ENCODE measurements around the gene RDH11.
"Not testable (repeated sequence)": the region's sequence is repeated elsewhere in the genome, so short reads cannot be mapped to it uniquely, and the experiment has no call there.

RDH11 gene

GRCh38 chr14:67705211-67705610, 9.6 kb upstream of the RDH11 start:
- no peak overlapping the region for H3K27ac ChIP-seq (ENCODE audit: low read depth, low read length)
- H3K27me3 ChIP-seq (ENCODE audit: low read length), result no peaks in the 10 kb centered on the region
- H3K4me2 ChIP-seq (ENCODE audit: low read depth, low read length, poor library complexity, severe bottlenecking), result no peak overlapping the region
- H3K4me3 ChIP-seq (ENCODE audit: insufficient read depth, low read length, poor library complexity, severe bottlenecking), result no peak overlapping the region
- H3K9ac ChIP-seq (ENCODE audit: low read length), result no peak overlapping the region
- H3F3A ChIP-seq (ENCODE audit: insufficient read depth), result no peaks in the 10 kb centered on the region
- H3K79me2 ChIP-seq (ENCODE audit: insufficient read depth, low read length), result no peaks in the 10 kb centered on the region
- peaks cover 18% of the 10 kb centered on the region; the same call in 1 of the 2 replicates for H3K9me3 ChIP-seq (ENCODE audit: insufficient read depth, low read length)
- H3K36me3 ChIP-seq (ENCODE audit: low read length), result no peaks in the 10 kb centered on the region; the same call in 1 of the 2 replicates
- H4K20me1 ChIP-seq (ENCODE audit: low read depth, low read length), result no peaks in the 10 kb centered on the region
- no peak overlapping the region for H2AFZ ChIP-seq (ENCODE audit: low read depth, low read length, severe bottlenecking)
- H3K9me2 ChIP-seq (replicated peaks; ENCODE audit: insufficient read depth, low read length), result no peaks in the 10 kb centered on the region
- TF ChIP-seq CTCF (IDR thresholded peaks at IDR 0.05; ENCODE audit: insufficient read depth, low read length, poor library complexity, severe bottlenecking) (no peak), EZH2phosphoT487 (conservative IDR thresholded peaks at IDR 0.05; ENCODE audit: low read length) (no peak)

GRCh38 chr14:67704484-67705089, 9.0 kb upstream of the RDH11 start:
- Histone ChIP-seq H3K9ac (ENCODE audit: low read length) (no peak overlapping the region), H3K36me3 (ENCODE audit: low read length) (no peaks in the 10 kb centered on the region), H3K9me3 (ENCODE audit: insufficient read depth, low read length) (peaks cover 12% of the 10 kb centered on the region; the same call in 1 of the 2 replicates), H2AFZ (ENCODE audit: low read depth, low read length, severe bottlenecking) (no peak overlapping the region), H4K20me1 (ENCODE audit: low read depth, low read length) (no peaks in the 10 kb centered on the region), H3K79me2 (ENCODE audit: insufficient read depth, low read length) (no peaks in the 10 kb centered on the region), H3K27me3 (ENCODE audit: low read length) (no peaks in the 10 kb centered on the region), H3K4me3 (ENCODE audit: insufficient read depth, low read length, poor library complexity, severe bottlenecking) (no peak overlapping the region), H3F3A (ENCODE audit: insufficient read depth) (no peaks in the 10 kb centered on the region), H3K27ac (ENCODE audit: low read depth, low read length) (no peak overlapping the region), H3K9me2 (replicated peaks; ENCODE audit: insufficient read depth, low read length) (no peaks in the 10 kb centered on the region), H3K4me2 (ENCODE audit: low read depth, low read length, poor library complexity, severe bottlenecking) (no peak overlapping the region)
- TF ChIP-seq EZH2phosphoT487 (conservative IDR thresholded peaks at IDR 0.05; ENCODE audit: low read length), result no peak
- peak; percentile 56 for TF ChIP-seq CTCF (IDR thresholded peaks at IDR 0.05; ENCODE audit: insufficient read depth, low read length, poor library complexity, severe bottlenecking)

DNA sequence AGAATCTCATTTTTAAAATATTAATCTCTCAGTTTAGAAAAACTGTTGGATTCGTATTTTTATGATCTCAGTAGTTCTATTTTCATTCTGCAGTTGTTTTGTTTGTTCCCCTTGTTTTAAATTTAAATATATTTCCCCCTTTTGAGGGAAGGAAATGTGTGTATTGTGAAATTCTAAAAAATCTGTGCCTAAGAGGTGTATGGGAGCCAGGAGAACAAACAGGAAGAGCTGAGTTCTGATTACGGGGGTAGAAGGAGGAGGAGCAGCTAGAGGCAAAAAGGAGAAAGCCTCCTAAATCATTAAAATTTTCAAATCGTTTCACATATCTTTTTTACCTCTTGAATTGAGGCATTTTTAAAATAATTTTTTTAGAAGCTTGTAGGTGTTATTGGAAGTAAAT, 8.4 kb upstream of the RDH11 start:
- Histone ChIP-seq H3K4me2 (ENCODE audit: low read depth, low read length, poor library complexity, severe bottlenecking) (no peak overlapping the region), H3K9me2 (replicated peaks; ENCODE audit: insufficient read depth, low read length) (no peaks in the 10 kb centered on the region), H2AFZ (ENCODE audit: low read depth, low read length, severe bottlenecking) (no peak overlapping the region), H3K9me3 (ENCODE audit: insufficient read depth, low read length) (peaks cover 7% of the 10 kb centered on the region; the same call in 1 of the 2 replicates), H3K4me3 (ENCODE audit: insufficient read depth, low read length, poor library complexity, severe bottlenecking) (no peak overlapping the region), H4K20me1 (ENCODE audit: low read depth, low read length) (no peaks in the 10 kb centered on the region), H3F3A (ENCODE audit: insufficient read depth) (no peaks in the 10 kb centered on the region), H3K36me3 (ENCODE audit: low read length) (no peaks in the 10 kb centered on the region), H3K27ac (ENCODE audit: low read depth, low read length) (no peak overlapping the region), H3K79me2 (ENCODE audit: insufficient read depth, low read length) (no peaks in the 10 kb centered on the region), H3K27me3 (ENCODE audit: low read length) (no peaks in the 10 kb centered on the region), H3K9ac (ENCODE audit: low read length) (no peak overlapping the region)
- TF ChIP-seq EZH2phosphoT487 (conservative IDR thresholded peaks at IDR 0.05; ENCODE audit: low read length) (no peak), CTCF (IDR thresholded peaks at IDR 0.05; ENCODE audit: insufficient read depth, low read length, poor library complexity, severe bottlenecking) (no peak)

GRCh38 chr14:67701492-67701891, 5.9 kb upstream of the RDH11 start, which contains the start of gene RDH12:
TSS of gene RDH12 (plus strand) at chr14:67701886. CDS start at chr14:67722643, 20,757 bp downstream.
- H2AFZ ChIP-seq (ENCODE audit: low read depth, low read length, severe bottlenecking); H3K79me2 ChIP-seq (ENCODE audit: insufficient read depth, low read length); H3F3A ChIP-seq (ENCODE audit: insufficient read depth); H3K27me3 ChIP-seq (ENCODE audit: low read length); H3K9me3 ChIP-seq (ENCODE audit: insufficient read depth, low read length); H3K4me3 ChIP-seq (ENCODE audit: insufficient read depth, low read length, poor library complexity, severe bottlenecking); H3K9me2 ChIP-seq (replicated peaks; ENCODE audit: insufficient read depth, low read length); H3K27ac ChIP-seq (ENCODE audit: low read depth, low read length); H3K4me2 ChIP-seq (ENCODE audit: low read depth, low read length, poor library complexity, severe bottlenecking); H3K36me3 ChIP-seq (ENCODE audit: low read length); H3K9ac ChIP-seq (ENCODE audit: low read length); H4K20me1 ChIP-seq (ENCODE audit: low read depth, low read length): not testable (repeated sequence)
